ENCODE results near the gene MED13. TPM values are rescaled to one million over a fixed set of nuclear protein-coding genes. Genes with fewer than 3 reads are reported as not detected.

Gene MED13
- total and polyA plus RNA-seq, 9 of the 15 experiments (the other 6 are each of a cell fraction or from before 2014, with no cell fraction given) = 5.4 to 48.4 (median 28.2) TPM

- peak; percentile 100 for ATAC-seq
- Histone ChIP-seq H3K36me3 (ENCODE audit: control insufficient read depth, insufficient read depth, low read length) (no peaks in the 10 kb centered on the region), H3K9me3 (replicated peaks; ENCODE audit: control insufficient read depth, insufficient read depth, low read depth, low read length) (no peaks in the 10 kb centered on the region), H3K9ac (ENCODE audit: insufficient read depth in 1 of 2, low read depth in 2 of 2, low read length in 2 of 2) (no peak overlapping the region), H3K27ac (ENCODE audit: extremely low read depth, low read depth, low read length) (no peak overlapping the region), H2AFZ (ENCODE audit: low read depth, low read length) (peak overlapping the region; percentile 80), H3K79me2 (ENCODE audit: control insufficient read depth, insufficient read depth, low read length) (no peaks in the 10 kb centered on the region), H3K9me1 (ENCODE audit: control insufficient read depth, insufficient read depth, low read length) (no peaks in the 10 kb centered on the region), H3K4me1 (replicated peaks in 1 of 2; ENCODE audit: control insufficient read depth in 2 of 2, insufficient read depth in 2 of 2, low read length in 2 of 2) (peaks cover 0 to 12% of the 10 kb centered on the region in 2 experiments; a peak in 2 of 5 replicates), H3K27me3 (ENCODE audit: control insufficient read depth in 2 of 2, insufficient read depth in 2 of 2, low read length in 2 of 2) (no peaks in the 10 kb centered on the region), H3K4me2 (ENCODE audit: insufficient read depth, low read length) (no peak overlapping the region), H4K20me1 (replicated peaks; ENCODE audit: control insufficient read depth, insufficient read depth, low read length) (no peaks in the 10 kb centered on the region), H3K4me3 (no peak overlapping the region)
- DNase-seq (ENCODE audit: extremely low read depth in 1 of 4, low spot score in 3 of 4) = peak; percentile 86 to 93 (median 89)
- ChIA-PET POLR2A (interaction anchor here (0.6 to 1.2 kb wide), 8 partner anchors 8 to 526 kb away, joined by 3 to 7 read pairs (median 3); partner anchors contain the start of gene BRIP1), CTCF (ENCODE audit: low intra/inter-chr PET ratio) (interaction anchor here (0.5 to 1.1 kb wide), 4 partner anchors 24 to 473 kb away, joined by 3 to 6 read pairs (median 3); no protein-coding TSS in a partner anchor)
- peak; percentile 99 for FAIRE-seq
- WGBS (ENCODE audit: insufficient coverage, low coverage, missing lambda C conversion rate) = 0% methylated on average over 2 of the region's 2 CpGs
- BruUV-seq (replicated peaks) = no TSS peak
- in situ Hi-C loops (cut with MboI) = loop anchor here (5.0 to 25.0 kb wide), 2 partner anchors 472 to 672 kb away; no protein-coding TSS in a partner anchor
- intact Hi-C loops (cut with micrococcal nuclease) = loop anchor here (1.0 to 10.0 kb wide), 5 partner anchors 42 to 692 kb away; partner anchors contain the start of gene MED13
- TF ChIP-seq, protein P1, sequence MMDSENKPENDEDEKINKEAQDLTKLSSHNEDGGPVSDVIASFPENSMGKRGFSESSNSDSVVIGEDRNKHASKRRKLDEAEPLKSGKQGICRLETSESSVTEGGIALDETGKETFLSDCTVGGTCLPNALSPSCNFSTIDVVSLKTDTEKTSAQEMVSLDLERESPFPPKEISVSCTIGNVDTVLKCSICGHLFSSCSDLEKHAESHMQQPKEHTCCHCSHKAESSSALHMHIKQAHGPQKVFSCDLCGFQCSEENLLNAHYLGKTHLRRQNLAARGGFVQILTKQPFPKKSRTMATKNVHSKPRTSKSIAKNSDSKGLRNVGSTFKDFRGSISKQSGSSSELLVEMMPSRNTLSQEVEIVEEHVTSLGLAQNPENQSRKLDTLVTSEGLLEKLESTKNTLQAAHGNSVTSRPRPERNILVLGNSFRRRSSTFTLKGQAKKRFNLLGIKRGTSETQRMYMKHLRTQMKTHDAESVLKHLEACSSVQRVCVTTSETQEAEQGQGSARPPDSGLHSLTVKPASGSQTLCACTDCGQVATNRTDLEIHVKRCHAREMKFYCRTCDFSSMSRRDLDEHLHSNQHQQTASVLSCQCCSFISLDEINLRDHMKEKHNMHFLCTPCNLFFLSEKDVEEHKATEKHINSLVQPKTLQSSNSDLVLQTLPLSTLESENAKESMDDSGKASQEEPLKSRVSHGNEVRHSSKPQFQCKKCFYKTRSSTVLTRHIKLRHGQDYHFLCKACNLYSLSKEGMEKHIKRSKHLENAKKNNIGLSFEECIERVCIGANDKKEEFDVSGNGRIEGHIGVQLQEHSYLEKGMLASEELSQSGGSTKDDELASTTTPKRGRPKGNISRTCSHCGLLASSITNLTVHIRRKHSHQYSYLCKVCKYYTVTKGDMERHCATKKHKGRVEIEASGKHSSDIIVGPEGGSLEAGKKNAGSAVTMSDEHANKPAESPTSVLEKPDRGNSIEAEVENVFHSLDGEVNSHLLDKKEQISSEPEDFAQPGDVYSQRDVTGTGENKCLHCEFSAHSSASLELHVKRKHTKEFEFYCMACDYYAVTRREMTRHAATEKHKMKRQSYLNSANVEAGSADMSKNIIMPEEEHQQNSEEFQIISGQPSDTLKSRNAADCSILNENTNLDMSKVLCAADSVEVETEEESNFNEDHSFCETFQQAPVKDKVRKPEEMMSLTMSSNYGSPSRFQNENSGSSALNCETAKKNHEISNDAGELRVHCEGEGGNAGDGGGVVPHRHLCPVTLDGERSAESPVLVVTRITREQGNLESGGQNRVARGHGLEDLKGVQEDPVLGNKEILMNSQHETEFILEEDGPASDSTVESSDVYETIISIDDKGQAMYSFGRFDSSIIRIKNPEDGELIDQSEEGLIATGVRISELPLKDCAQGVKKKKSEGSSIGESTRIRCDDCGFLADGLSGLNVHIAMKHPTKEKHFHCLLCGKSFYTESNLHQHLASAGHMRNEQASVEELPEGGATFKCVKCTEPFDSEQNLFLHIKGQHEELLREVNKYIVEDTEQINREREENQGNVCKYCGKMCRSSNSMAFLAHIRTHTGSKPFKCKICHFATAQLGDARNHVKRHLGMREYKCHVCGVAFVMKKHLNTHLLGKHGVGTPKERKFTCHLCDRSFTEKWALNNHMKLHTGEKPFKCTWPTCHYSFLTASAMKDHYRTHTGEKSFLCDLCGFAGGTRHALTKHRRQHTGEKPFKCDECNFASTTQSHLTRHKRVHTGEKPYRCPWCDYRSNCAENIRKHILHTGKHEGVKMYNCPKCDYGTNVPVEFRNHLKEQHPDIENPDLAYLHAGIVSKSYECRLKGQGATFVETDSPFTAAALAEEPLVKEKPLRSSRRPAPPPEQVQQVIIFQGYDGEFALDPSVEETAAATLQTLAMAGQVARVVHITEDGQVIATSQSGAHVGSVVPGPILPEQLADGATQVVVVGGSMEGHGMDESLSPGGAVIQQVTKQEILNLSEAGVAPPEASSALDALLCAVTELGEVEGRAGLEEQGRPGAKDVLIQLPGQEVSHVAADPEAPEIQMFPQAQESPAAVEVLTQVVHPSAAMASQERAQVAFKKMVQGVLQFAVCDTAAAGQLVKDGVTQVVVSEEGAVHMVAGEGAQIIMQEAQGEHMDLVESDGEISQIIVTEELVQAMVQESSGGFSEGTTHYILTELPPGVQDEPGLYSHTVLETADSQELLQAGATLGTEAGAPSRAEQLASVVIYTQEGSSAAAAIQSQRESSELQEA (IDR thresholded peaks at IDR 0.05; ENCODE audit: low read depth) = no peak
- TF ChIP-seq MLLT1 (IDR thresholded peaks at IDR 0.05) (peak in 1 of 2 experiments; percentile 67; a peak in 1 of 4 replicates), ETV6 (IDR thresholded peaks at IDR 0.05; ENCODE audit: borderline replicate concordance in 1 of 2, low read depth in 2 of 2, low read length in 1 of 2) (no peak), ETV6 (CRISPR knock-in tag; IDR thresholded peaks at IDR 0.05; ENCODE audit: borderline replicate concordance) (no peak), PHB (CRISPR knock-in tag; IDR thresholded peaks at IDR 0.05) (no peak), NBN (IDR thresholded peaks at IDR 0.05; ENCODE audit: low read depth) (no peak; the same call in 1 of the 2 replicates), RCOR1 (IDR thresholded peaks at IDR 0.05; ENCODE audit: borderline replicate concordance in 1 of 2, low read depth in 2 of 2, low read length in 2 of 2) (peak in 1 of 2 experiments; percentile 62; a peak in 2 of 4 replicates), BRCA1 (IDR thresholded peaks at IDR 0.05) (no peak), BRCA1 (CRISPR knock-in tag; IDR thresholded peaks at IDR 0.05) (no peak), ZNF274 (IDR thresholded peaks at IDR 0.05; ENCODE audit: borderline replicate concordance, low read depth, low read length) (no peak)
Measured at GRCh38 chr17:62109378-62109902, 44.4 kb upstream of the MED13 start.
